Skeletal muscle satellite cell (primary cell): ENCODE measurements around the gene ELFN1.

Experiments
- H3K27me3 ChIP-seq: 2 replicates; pipeline ENCODE4 v1.7.0; 2013; ENCODE audit warnings: low read length; ENCODE audit not compliant: control insufficient read depth, insufficient read depth
- H3K36me3 ChIP-seq: 2 replicates; pipeline ENCODE4 v1.7.0; 2013; ENCODE audit warnings: mild to moderate bottlenecking, control low read depth, low read length; ENCODE audit not compliant: insufficient read depth
- H3K4me1 ChIP-seq: 2 replicates; pipeline ENCODE4 v1.7.0; 2013; ENCODE audit warnings: low read length; ENCODE audit not compliant: control insufficient read depth, insufficient read depth
- H3K4me2 ChIP-seq: 2 replicates; pipeline ENCODE4 v1.7.0; 2013; ENCODE audit warnings: mild to moderate bottlenecking, low read length
- H3K4me3 ChIP-seq: 2 replicates; pipeline ENCODE4 v1.7.0; 2013; ENCODE audit warnings: low read length
- H3K9ac ChIP-seq: 2 replicates; pipeline ENCODE4 v1.7.0; 2013; ENCODE audit warnings: mild to moderate bottlenecking, low read depth, low read length, moderate library complexity
- H3K9me3 ChIP-seq: replicated peaks from 2 replicates; pipeline ENCODE4 v1.7.0; 2013; ENCODE audit warnings: mild to moderate bottlenecking, control low read depth, low read length

ELFN1 gene

GRCh38 chr7:1643270-1644092 is 26.6 kb upstream of the ELFN1 start:
- Histone ChIP-seq H3K4me1 (no peaks in the 10 kb centered on the region), H3K4me2 (no peak overlapping the region), H3K27me3 (peaks cover 59% of the 10 kb centered on the region), H3K4me3 (no peak overlapping the region), H3K9ac (no peak overlapping the region), H3K9me3 (no peaks in the 10 kb centered on the region), H3K36me3 (no peaks in the 10 kb centered on the region)

GRCh38 chr7:1644341-1645070 is 25.6 kb upstream of the ELFN1 start:
- Histone ChIP-seq H3K4me1 (peaks cover 3% of the 10 kb centered on the region), H3K4me2 (no peak overlapping the region), H3K4me3 (no peak overlapping the region), H3K9ac (no peak overlapping the region), H3K9me3 (no peaks in the 10 kb centered on the region), H3K27me3 (peaks cover 62% of the 10 kb centered on the region), H3K36me3 (no peaks in the 10 kb centered on the region)

GRCh38 chr7:1645071-1645409 is 25.0 kb upstream of the ELFN1 start:
- Histone ChIP-seq H3K36me3 (no peaks in the 10 kb centered on the region), H3K9me3 (no peaks in the 10 kb centered on the region), H3K4me3 (no peak overlapping the region), H3K9ac (no peak overlapping the region), H3K27me3 (peaks cover 67% of the 10 kb centered on the region), H3K4me2 (no peak overlapping the region), H3K4me1 (peaks cover 3% of the 10 kb centered on the region)

GRCh38 chr7:1645476-1645875 is 24.6 kb upstream of the ELFN1 start:
- Histone ChIP-seq H3K36me3 (no peaks in the 10 kb centered on the region), H3K4me1 (peaks cover 3% of the 10 kb centered on the region), H3K4me2 (no peak overlapping the region), H3K27me3 (peaks cover 69% of the 10 kb centered on the region), H3K4me3 (no peak overlapping the region), H3K9me3 (no peaks in the 10 kb centered on the region), H3K9ac (no peak overlapping the region)

GRCh38 chr7:1646391-1646790 is 23.7 kb upstream of the ELFN1 start:
- Histone ChIP-seq H3K4me2 (no peak overlapping the region), H3K36me3 (no peaks in the 10 kb centered on the region), H3K27me3 (peaks cover 69% of the 10 kb centered on the region), H3K4me3 (no peak overlapping the region), H3K4me1 (peaks cover 3% of the 10 kb centered on the region), H3K9me3 (no peaks in the 10 kb centered on the region), H3K9ac (no peak overlapping the region)

GRCh38 chr7:1646957-1647891 is 22.9 kb upstream of the ELFN1 start:
- Histone ChIP-seq H3K9me3 (no peaks in the 10 kb centered on the region), H3K36me3 (no peaks in the 10 kb centered on the region), H3K27me3 (peaks cover 61% of the 10 kb centered on the region), H3K9ac (no peak overlapping the region), H3K4me1 (peaks cover 3% of the 10 kb centered on the region), H3K4me3 (no peak overlapping the region), H3K4me2 (no peak overlapping the region)

GRCh38 chr7:1647961-1648672 is 22.0 kb upstream of the ELFN1 start:
- H3K36me3 ChIP-seq = no peaks in the 10 kb centered on the region
- no peak overlapping the region for H3K9ac ChIP-seq
- H3K27me3 ChIP-seq = peaks cover 59% of the 10 kb centered on the region
- H3K4me2 ChIP-seq = no peak overlapping the region
- H3K9me3 ChIP-seq = no peaks in the 10 kb centered on the region
- peaks cover 3% of the 10 kb centered on the region for H3K4me1 ChIP-seq
- H3K4me3 ChIP-seq = no peak overlapping the region

GRCh38 chr7:1649751-1650326 is 20.2 kb upstream of the ELFN1 start:
- Histone ChIP-seq H3K4me3 (no peak overlapping the region), H3K27me3 (peaks cover 56% of the 10 kb centered on the region), H3K9me3 (no peaks in the 10 kb centered on the region)

GRCh38 chr7:1650363-1651030 is 19.6 kb upstream of the ELFN1 start:
- no peak overlapping the region for H3K9ac ChIP-seq
- H3K4me1 ChIP-seq = peaks cover 3% of the 10 kb centered on the region
- no peak overlapping the region for H3K4me2 ChIP-seq
- no peak overlapping the region for H3K4me3 ChIP-seq
- H3K36me3 ChIP-seq = no peaks in the 10 kb centered on the region
- H3K9me3 ChIP-seq = no peaks in the 10 kb centered on the region
- H3K27me3 ChIP-seq = peaks cover 54% of the 10 kb centered on the region

More at GRCh38 chr7:1649751-1650326, 20.2 kb upstream of the ELFN1 start:
- H3K36me3 ChIP-seq = no peaks in the 10 kb centered on the region
- H3K4me1 ChIP-seq = peaks cover 3% of the 10 kb centered on the region
- H3K9ac ChIP-seq = no peak overlapping the region
- no peak overlapping the region for H3K4me2 ChIP-seq

GRCh38 chr7:1651031-1651446 is 19.0 kb upstream of the ELFN1 start:
- Histone ChIP-seq H3K9ac (no peak overlapping the region), H3K9me3 (no peaks in the 10 kb centered on the region), H3K4me3 (no peak overlapping the region), H3K36me3 (no peaks in the 10 kb centered on the region), H3K4me2 (no peak overlapping the region), H3K4me1 (peaks cover 3% of the 10 kb centered on the region), H3K27me3 (peaks cover 54% of the 10 kb centered on the region)
